ENCODE data around the gene SKA3. TPM values are rescaled to one million over a fixed set of nuclear protein-coding genes. Genes with fewer than 3 reads are reported as not detected.
"Not testable (repeated sequence)": the region's sequence is repeated elsewhere in the genome, so short reads cannot be mapped to it uniquely, and the experiment has no call there.

The SKA3 gene
- total RNA-seq, 1 experiment from 2014 or later, result 42.1 TPM

- POLR2A ChIA-PET, result interaction anchor here (1.1 kb wide), 1 partner anchor 16 kb away, joined by 3 read pairs; no protein-coding TSS in a partner anchor
- peaks cover 13% of the 10 kb centered on the region for H3K9me3 Mint-ChIP-seq
- no peak overlapping the region for H3K27ac Mint-ChIP-seq
- no peak for DNase-seq (ENCODE audit: low spot score)
- TF ChIP-seq GABPB1 (CRISPR knock-in tag; IDR thresholded peaks at IDR 0.05) (peak; percentile 63; the same call in 1 of the 2 replicates), NR2C2 (CRISPR knock-in tag; IDR thresholded peaks at IDR 0.05) (no peak)
- no peak for ATAC-seq
- no peaks in the 10 kb centered on the region for H3K27me3 Mint-ChIP-seq (ENCODE audit: low read depth)
- CTCF ChIA-PET, result no interaction called here
- H3K4me3 Mint-ChIP-seq, result no peak overlapping the region
- H3K36me3 Mint-ChIP-seq, result peaks cover 25% of the 10 kb centered on the region
- peaks cover 22% of the 10 kb centered on the region for H3K4me1 Mint-ChIP-seq
These were observed 38.7 kb downstream of the SKA3 start for GRCh38 chr13:21137696-21138095.

GRCh38 chr13:21135833-21136232 lies 40.5 kb downstream of the SKA3 start:
- Mint-ChIP-seq H3K36me3 (peaks cover 18% of the 10 kb centered on the region), H3K4me3 (peak overlapping the region; percentile 10; the same call in 1 of the 2 replicates), H3K9me3 (peaks cover 14% of the 10 kb centered on the region), H3K4me1 (peaks cover 16% of the 10 kb centered on the region), H3K27ac (peak overlapping the region; percentile 97)
- DNase-seq (ENCODE audit: low spot score); POLR2A ChIA-PET; H3K27me3 Mint-ChIP-seq (ENCODE audit: low read depth); ATAC-seq; CTCF ChIA-PET: not testable (repeated sequence)

GRCh38 chr13:21134475-21134874 lies 41.9 kb downstream of the SKA3 start:
- H3K27me3 Mint-ChIP-seq (ENCODE audit: low read depth), result no peaks in the 10 kb centered on the region
- DNase-seq (ENCODE audit: low spot score), result no peak
- peaks cover 15% of the 10 kb centered on the region for H3K4me1 Mint-ChIP-seq
- H3K36me3 Mint-ChIP-seq, result peaks cover 12% of the 10 kb centered on the region
- peaks cover 19% of the 10 kb centered on the region for H3K9me3 Mint-ChIP-seq
- no peak overlapping the region for H3K4me3 Mint-ChIP-seq
- no peak for ATAC-seq
- H3K27ac Mint-ChIP-seq, result no peak overlapping the region
- CTCF ChIA-PET, result no interaction called here
- POLR2A ChIA-PET, result no interaction called here
- TF ChIP-seq ZNF121 (CRISPR knock-in tag; IDR thresholded peaks at IDR 0.05), result peak; percentile 59; the same call in 1 of the 2 replicates
- TF ChIP-seq FOXP1 (CRISPR knock-in tag; IDR thresholded peaks at IDR 0.05; ENCODE audit: borderline replicate concordance), result no peak

GRCh38 chr13:21133077-21133476 lies 43.3 kb downstream of the SKA3 start:
- ATAC-seq (no peak), DNase-seq (ENCODE audit: low spot score) (no peak)
- H3K4me3 Mint-ChIP-seq, result no peak overlapping the region
- ChIA-PET POLR2A (no interaction called here), CTCF (interaction anchor here (0.8 kb wide), 1 partner anchor 19 kb away, joined by 3 read pairs; no protein-coding TSS in a partner anchor)
- H3K27me3 Mint-ChIP-seq (ENCODE audit: low read depth), result no peaks in the 10 kb centered on the region
- peaks cover 15% of the 10 kb centered on the region for H3K4me1 Mint-ChIP-seq
- H3K9me3 Mint-ChIP-seq, result peaks cover 19% of the 10 kb centered on the region
- H3K27ac Mint-ChIP-seq, result no peak overlapping the region
- peaks cover 12% of the 10 kb centered on the region for H3K36me3 Mint-ChIP-seq
- TF ChIP-seq E2F4 (CRISPR knock-in tag; IDR thresholded peaks at IDR 0.05; ENCODE audit: borderline replicate concordance, low read depth) (no peak), AFF4 (CRISPR knock-in tag; IDR thresholded peaks at IDR 0.05; ENCODE audit: borderline replicate concordance) (no peak), ATF1 (CRISPR knock-in tag; IDR thresholded peaks at IDR 0.05) (no peak), CTCF (IDR thresholded peaks at IDR 0.05) (no peak), ATF3 (CRISPR knock-in tag; conservative IDR thresholded peaks at IDR 0.05) (no peak), PRDM15 (CRISPR knock-in tag; IDR thresholded peaks at IDR 0.05) (no peak), NR1H2 (CRISPR knock-in tag; IDR thresholded peaks at IDR 0.05) (no peak), ZMAT4 (CRISPR knock-in tag; IDR thresholded peaks at IDR 0.05) (no peak), TEAD4 (CRISPR knock-in tag; IDR thresholded peaks at IDR 0.05) (no peak), IRF2 (CRISPR knock-in tag; IDR thresholded peaks at IDR 0.05; ENCODE audit: borderline replicate concordance, low read depth) (no peak), ZBTB43 (CRISPR knock-in tag; IDR thresholded peaks at IDR 0.05) (no peak), NFATC4 (CRISPR knock-in tag; IDR thresholded peaks at IDR 0.05) (no peak), CREM (CRISPR knock-in tag; IDR thresholded peaks at IDR 0.05) (no peak)

All from WTC11 (cell line).